ENCODE measurements around the gene RHOBTB1.

DNA sequence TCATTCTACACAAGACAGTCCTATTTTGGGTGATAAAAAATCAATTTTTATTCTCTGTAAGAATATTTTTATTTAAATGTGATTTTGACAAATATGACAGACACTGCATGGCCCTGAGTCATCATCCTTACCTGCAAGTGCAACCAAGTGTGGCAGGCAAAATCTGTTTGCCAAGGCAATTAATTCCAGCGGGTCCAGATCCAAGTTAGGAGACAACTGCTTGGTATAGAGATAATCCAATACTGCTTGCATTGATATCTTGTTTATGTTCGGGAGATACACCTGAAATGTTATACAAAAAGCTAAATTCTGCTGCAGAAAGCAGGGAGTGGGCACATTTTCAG is 66.2 kb downstream of the RHOBTB1 start:
- TF ChIP-seq, protein P1, sequence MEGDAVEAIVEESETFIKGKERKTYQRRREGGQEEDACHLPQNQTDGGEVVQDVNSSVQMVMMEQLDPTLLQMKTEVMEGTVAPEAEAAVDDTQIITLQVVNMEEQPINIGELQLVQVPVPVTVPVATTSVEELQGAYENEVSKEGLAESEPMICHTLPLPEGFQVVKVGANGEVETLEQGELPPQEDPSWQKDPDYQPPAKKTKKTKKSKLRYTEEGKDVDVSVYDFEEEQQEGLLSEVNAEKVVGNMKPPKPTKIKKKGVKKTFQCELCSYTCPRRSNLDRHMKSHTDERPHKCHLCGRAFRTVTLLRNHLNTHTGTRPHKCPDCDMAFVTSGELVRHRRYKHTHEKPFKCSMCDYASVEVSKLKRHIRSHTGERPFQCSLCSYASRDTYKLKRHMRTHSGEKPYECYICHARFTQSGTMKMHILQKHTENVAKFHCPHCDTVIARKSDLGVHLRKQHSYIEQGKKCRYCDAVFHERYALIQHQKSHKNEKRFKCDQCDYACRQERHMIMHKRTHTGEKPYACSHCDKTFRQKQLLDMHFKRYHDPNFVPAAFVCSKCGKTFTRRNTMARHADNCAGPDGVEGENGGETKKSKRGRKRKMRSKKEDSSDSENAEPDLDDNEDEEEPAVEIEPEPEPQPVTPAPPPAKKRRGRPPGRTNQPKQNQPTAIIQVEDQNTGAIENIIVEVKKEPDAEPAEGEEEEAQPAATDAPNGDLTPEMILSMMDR (IDR thresholded peaks at IDR 0.05), result no peak
- TF ChIP-seq POLR2A (IDR thresholded peaks at IDR 0.05), result no peak
